DOHH2 (cell line): Measurements from ENCODE around the gene SLBP.

ENCODE experiments used
- H3F3A ChIP-seq: fragments of 200-600 bp; sonication (generic), shearing (Covaris generic); 2 replicates; pipeline ENCODE4 v1.6.0; 2016; ENCODE audit warnings: antibody characterized with exemption, mild to moderate bottlenecking; ENCODE audit not compliant: control insufficient read depth, insufficient read depth
- H3K27ac ChIP-seq: fragments of 200-600 bp; sonication (generic); 2 replicates; pipeline ENCODE4 v1.5.1; 2014; ENCODE audit warnings: low read depth, mild to moderate bottlenecking, low read length, moderate library complexity
- H3K27me3 ChIP-seq: fragments of 200-600 bp; sonication (generic); 2 replicates; pipeline ENCODE4 v1.6.1; 2014; ENCODE audit warnings: mild to moderate bottlenecking, low read length, mixed read lengths; ENCODE audit not compliant: control insufficient read depth
- H3K36me3 ChIP-seq: fragments of 200-600 bp; sonication (generic); 2 replicates; pipeline ENCODE4 v1.6.1; 2014; ENCODE audit warnings: mild to moderate bottlenecking, low read length, moderate library complexity, mixed read lengths; ENCODE audit not compliant: control insufficient read depth
- H3K4me1 ChIP-seq: fragments of 200-600 bp; sonication (generic); 2 replicates; pipeline ENCODE4 v1.6.1; 2014; ENCODE audit warnings: mild to moderate bottlenecking, low read length, mixed read lengths; ENCODE audit not compliant: control insufficient read depth
- H3K4me2 ChIP-seq: fragments of 200-600 bp; sonication (generic); 2 replicates; pipeline ENCODE4 v1.6.0; 2014; ENCODE audit warnings: mild to moderate bottlenecking, low read length, moderate library complexity
- H3K4me3 ChIP-seq: fragments of 200-600 bp; sonication (generic); 2 replicates; pipeline ENCODE4 v1.5.1; 2014; ENCODE audit warnings: mild to moderate bottlenecking, low read length, mixed read lengths
- H3K79me2 ChIP-seq: fragments of 200-600 bp; sonication (generic); 2 replicates; pipeline ENCODE4 v1.6.1; 2014; ENCODE audit warnings: mild to moderate bottlenecking, low read length, mixed read lengths; ENCODE audit not compliant: control insufficient read depth
- H3K9me2 ChIP-seq: fragments of 200-600 bp; sonication (generic); replicated peaks from 2 replicates; pipeline ENCODE4 v1.6.1; 2014; ENCODE audit warnings: mild to moderate bottlenecking, low read length, mixed read lengths; ENCODE audit not compliant: control insufficient read depth
- H3K9me3 ChIP-seq: fragments of 200-600 bp; sonication (generic); 2 replicates; pipeline ENCODE4 v1.6.1; 2014; ENCODE audit warnings: antibody characterized with exemption, low read length, mixed read lengths; ENCODE audit not compliant: control insufficient read depth, insufficient read depth
- H4K20me1 ChIP-seq: fragments of 200-600 bp; sonication (generic); 2 replicates; pipeline ENCODE4 v1.6.0; 2014; ENCODE audit warnings: low read depth, mild to moderate bottlenecking, antibody characterized with exemption, low read length, moderate library complexity; ENCODE audit not compliant: control insufficient read depth, insufficient read depth
- CTCF ChIP-seq: fragments of 200-600 bp; sonication (generic); IDR thresholded peaks from one replicate; pipeline ENCODE4 v1.5.1; 2014; ENCODE audit warnings: antibody characterized with exemption, mild to moderate bottlenecking, low read depth, low read length; ENCODE audit not compliant: poor library complexity, severe bottlenecking
- EZH2phosphoT487 ChIP-seq: fragments of 200-600 bp; sonication (generic); IDR thresholded peaks from 2 replicates; pipeline ENCODE4 v1.6.1; 2017; ENCODE audit warnings: borderline replicate concordance, mild to moderate bottlenecking, antibody characterized with exemption, low read length, moderate library complexity, mixed read lengths

Gene SLBP

GRCh38 chr4:1739358-1739757 is 27.2 kb upstream of the SLBP start:
- no peak overlapping the region for H3K4me3 ChIP-seq
- H3K4me2 ChIP-seq = no peak overlapping the region
- H3K9me2 ChIP-seq = no peaks in the 10 kb centered on the region
- H4K20me1 ChIP-seq = peaks cover 9% of the 10 kb centered on the region; the same call in 1 of the 2 replicates
- H3K4me1 ChIP-seq = no peaks in the 10 kb centered on the region
- H3K27ac ChIP-seq = no peak overlapping the region
- no peaks in the 10 kb centered on the region for H3K9me3 ChIP-seq
- peaks cover 13% of the 10 kb centered on the region for H3K79me2 ChIP-seq
- no peaks in the 10 kb centered on the region for H3K27me3 ChIP-seq
- TF ChIP-seq CTCF (no peak), EZH2phosphoT487 (no peak)
- peaks cover 92% of the 10 kb centered on the region for H3K36me3 ChIP-seq
- peaks cover 25% of the 10 kb centered on the region for H3F3A ChIP-seq

DNA sequence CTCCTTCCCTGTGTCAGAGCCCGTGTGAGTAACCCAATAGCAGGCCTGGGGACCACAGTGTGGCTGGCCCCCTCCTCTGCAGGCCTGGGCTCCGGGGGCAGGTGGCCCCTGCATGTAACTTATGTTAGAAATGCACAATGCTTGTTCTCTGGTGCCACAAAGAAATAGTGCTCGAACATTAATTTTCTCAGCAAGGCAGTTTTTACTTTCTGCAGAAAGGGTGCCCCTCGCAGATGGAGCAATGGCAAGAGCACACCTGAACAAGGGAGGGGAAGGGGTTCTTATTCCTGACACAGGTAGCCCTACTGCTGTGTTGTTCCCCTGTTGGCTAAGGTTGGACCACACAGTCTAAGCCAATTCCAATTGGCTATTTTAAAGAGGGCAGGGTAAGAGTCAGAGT is 26.3 kb upstream of the SLBP start:
- no peak overlapping the region for H3K4me2 ChIP-seq
- H3K79me2 ChIP-seq = peaks cover 21% of the 10 kb centered on the region
- no peak overlapping the region for H3K4me3 ChIP-seq
- H3K9me3 ChIP-seq = no peaks in the 10 kb centered on the region
- H4K20me1 ChIP-seq = peaks cover 9% of the 10 kb centered on the region; the same call in 1 of the 2 replicates
- peaks cover 93% of the 10 kb centered on the region for H3K36me3 ChIP-seq
- peaks cover 17% of the 10 kb centered on the region for H3F3A ChIP-seq
- no peaks in the 10 kb centered on the region for H3K9me2 ChIP-seq
- no peaks in the 10 kb centered on the region for H3K27me3 ChIP-seq
- no peak overlapping the region for H3K27ac ChIP-seq
- no peaks in the 10 kb centered on the region for H3K4me1 ChIP-seq
- TF ChIP-seq CTCF (no peak), EZH2phosphoT487 (no peak)

DNA sequence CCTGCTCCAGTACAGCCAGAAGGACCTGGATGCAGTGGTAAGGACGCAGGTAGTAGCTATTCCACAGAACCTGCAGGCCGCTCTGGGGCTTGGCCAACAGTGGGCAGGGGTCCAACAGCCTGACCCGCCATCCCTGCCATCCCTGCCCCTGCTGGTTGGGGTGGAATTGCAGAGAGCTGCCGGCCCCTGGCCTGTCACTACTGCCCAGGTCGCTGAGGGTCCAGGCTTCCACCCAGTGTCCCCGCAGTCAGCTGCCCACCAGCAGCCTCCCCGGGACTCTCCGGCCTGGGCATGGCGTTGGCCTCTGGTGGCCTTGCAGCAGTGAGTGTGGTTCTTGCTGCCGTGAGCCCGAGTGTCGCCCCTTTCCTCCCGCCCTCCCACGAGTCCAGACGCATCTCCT is 25.5 kb upstream of the SLBP start:
- Histone ChIP-seq H3K9me3 (no peaks in the 10 kb centered on the region), H3K27ac (no peak overlapping the region), H3K4me2 (no peak overlapping the region), H3F3A (peaks cover 17% of the 10 kb centered on the region), H3K4me1 (no peaks in the 10 kb centered on the region), H3K4me3 (no peak overlapping the region), H4K20me1 (peaks cover 9% of the 10 kb centered on the region), H3K79me2 (peaks cover 29% of the 10 kb centered on the region), H3K9me2 (no peaks in the 10 kb centered on the region), H3K36me3 (peaks cover 100% of the 10 kb centered on the region), H3K27me3 (no peaks in the 10 kb centered on the region)
- TF ChIP-seq CTCF (no peak), EZH2phosphoT487 (no peak)
